Hepatic stellate cell (primary cell): ENCODE results near the gene TNFAIP6.
"Not testable (repeated sequence)": the region's sequence is repeated elsewhere in the genome, so short reads cannot be mapped to it uniquely, and the experiment has no call there.

Experiments used
- DNase-seq: peaks from one replicate; pipeline ENCODE4 v3.0.0; 2011; ENCODE audit warnings: low spot score

TNFAIP6 gene

GRCh38 chr2:151421681-151422080 is 64.3 kb downstream of the TNFAIP6 start:
- DNase-seq, result not testable (repeated sequence)

GRCh38 chr2:151422917-151423439 is 65.6 kb downstream of the TNFAIP6 start:
- no peak for DNase-seq

- DNase-seq, result no peak
Observed at GRCh38 chr2:151423760-151424159, 66.4 kb downstream of the TNFAIP6 start.
